Retinal pigment epithelial cell (primary cell): ENCODE results near the gene POMT1.
A peak's percentile ranks its signal among the peaks of the same experiment; 100 is the strongest.

ENCODE experiments used
- DNase-seq: peaks from one replicate; pipeline ENCODE4 v3.0.0-alpha.2; 2010; ENCODE audit warnings: low read depth
- H3K4me3 ChIP-seq: 2 replicates; pipeline ENCODE4 v1.5.1; 2011; ENCODE audit warnings: mild to moderate bottlenecking, low read length, control low read depth, moderate library complexity
- CTCF ChIP-seq: conservative IDR thresholded peaks from 2 replicates; pipeline ENCODE4 v1.5.1; 2011; ENCODE audit warnings: low read depth, low read length, control low read depth, inconsistent platforms

Gene POMT1

DNA sequence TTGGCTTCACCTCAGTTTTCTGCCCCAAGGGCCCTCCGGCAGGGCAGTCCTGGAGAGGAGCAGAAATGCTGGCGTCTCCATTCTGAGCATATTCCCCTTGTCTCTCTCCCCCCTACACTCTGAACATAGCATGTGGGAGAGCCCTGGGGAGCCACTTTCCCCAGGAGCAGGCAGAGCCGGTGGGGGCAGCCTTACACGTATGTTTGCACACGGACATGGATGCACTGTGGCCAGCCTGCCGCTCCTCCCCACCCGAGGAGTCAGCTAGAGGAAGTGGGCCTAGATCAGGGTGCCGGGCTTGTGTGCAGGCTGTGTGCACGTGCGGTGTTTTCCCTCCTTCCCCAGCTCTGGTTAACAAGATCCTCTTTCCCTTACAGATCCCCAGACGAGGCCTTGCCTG, 25.4 kb upstream of the POMT1 start:
- TF ChIP-seq CTCF, result no peak

GRCh38 chr9:131477816-131478419, 24.8 kb upstream of the POMT1 start:
- DNase-seq, result no peak
- TF ChIP-seq CTCF, result no peak
- H3K4me3 ChIP-seq, result no peak overlapping the region

More for the DNA sequence above, 25.4 kb upstream of the POMT1 start:
- H3K4me3 ChIP-seq, result no peak overlapping the region
- no peak for DNase-seq

GRCh38 chr9:131478421-131478868, 24.3 kb upstream of the POMT1 start:
- TF ChIP-seq CTCF, result peak; percentile 68
- DNase-seq, result no peak

GRCh38 chr9:131478911-131479310, 23.8 kb upstream of the POMT1 start:
- no peak for TF ChIP-seq CTCF
- no peak for DNase-seq
- H3K4me3 ChIP-seq, result no peak overlapping the region

More at GRCh38 chr9:131478421-131478868, 24.3 kb upstream of the POMT1 start:
- no peak overlapping the region for H3K4me3 ChIP-seq

- no peak for DNase-seq
- TF ChIP-seq CTCF, result no peak
- H3K4me3 ChIP-seq, result no peak overlapping the region
Observed at GRCh38 chr9:131480258-131480657, 22.5 kb upstream of the POMT1 start.

DNA sequence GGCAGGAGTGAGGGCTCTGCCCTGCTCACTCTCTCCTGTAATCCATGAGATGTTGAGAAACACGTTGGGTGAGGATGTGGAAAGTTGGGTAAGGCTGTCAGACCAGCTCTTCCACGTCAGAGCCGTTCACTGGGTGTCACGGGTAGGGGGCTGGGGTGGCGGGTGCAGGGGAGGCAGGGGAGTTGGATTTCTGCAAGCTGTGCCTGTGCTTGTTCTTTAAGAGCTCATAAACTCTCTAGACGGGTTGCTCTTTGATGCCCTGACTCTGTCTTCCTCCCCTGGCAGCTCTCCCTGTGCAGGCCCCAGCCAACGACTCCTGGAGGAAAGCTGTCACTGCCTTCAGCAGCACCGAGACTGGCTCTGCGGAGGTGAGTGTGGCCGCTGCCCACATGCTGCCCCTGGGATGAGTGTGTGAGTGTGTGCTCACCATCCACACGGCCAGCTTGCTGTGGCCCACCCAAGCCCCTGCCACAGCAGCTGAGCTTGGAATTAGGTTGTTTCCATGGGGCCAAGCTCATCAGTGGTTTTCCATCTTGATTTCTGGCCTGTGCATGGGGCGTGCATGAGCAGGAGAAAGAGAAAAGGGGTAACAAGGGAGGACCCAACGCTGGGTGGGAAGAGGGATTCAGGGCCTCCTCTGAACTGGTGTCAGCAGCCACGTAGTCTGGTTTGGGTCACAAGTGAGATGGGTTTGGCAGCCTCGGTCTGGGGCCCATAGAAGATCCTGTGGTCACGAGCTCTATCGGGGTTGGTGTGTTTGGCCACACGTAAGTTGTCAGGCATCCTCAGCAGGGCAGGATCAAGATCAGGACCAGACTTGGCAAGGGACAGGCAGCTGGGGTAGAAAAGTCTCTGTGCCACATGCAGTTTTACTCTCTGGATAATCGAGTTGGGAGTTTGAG, 21.0 kb upstream of the POMT1 start:
- H3K4me3 ChIP-seq, result no peak overlapping the region
- no peak for DNase-seq
- TF ChIP-seq CTCF, result no peak
